PC-3 (cell line): ENCODE measurements around the gene EPN2.

Experiments
- EZH2phosphoT487 ChIP-seq: fragments of 300-600 bp; sonication (generic); IDR thresholded peaks from 2 replicates; pipeline ENCODE4 v1.6.1; 2018; ENCODE audit warnings: mild to moderate bottlenecking, antibody characterized with exemption, low read length, borderline replicate concordance
- TF ChIP-seq, protein P1 (sequence below): fragments of 300-600 bp; sonication (generic); conservative IDR thresholded peaks from 2 replicates; pipeline ENCODE4 v1.5.1; 2017; ENCODE audit warnings: antibody characterized with exemption, low read depth, mild to moderate bottlenecking, low read length

DNA sequence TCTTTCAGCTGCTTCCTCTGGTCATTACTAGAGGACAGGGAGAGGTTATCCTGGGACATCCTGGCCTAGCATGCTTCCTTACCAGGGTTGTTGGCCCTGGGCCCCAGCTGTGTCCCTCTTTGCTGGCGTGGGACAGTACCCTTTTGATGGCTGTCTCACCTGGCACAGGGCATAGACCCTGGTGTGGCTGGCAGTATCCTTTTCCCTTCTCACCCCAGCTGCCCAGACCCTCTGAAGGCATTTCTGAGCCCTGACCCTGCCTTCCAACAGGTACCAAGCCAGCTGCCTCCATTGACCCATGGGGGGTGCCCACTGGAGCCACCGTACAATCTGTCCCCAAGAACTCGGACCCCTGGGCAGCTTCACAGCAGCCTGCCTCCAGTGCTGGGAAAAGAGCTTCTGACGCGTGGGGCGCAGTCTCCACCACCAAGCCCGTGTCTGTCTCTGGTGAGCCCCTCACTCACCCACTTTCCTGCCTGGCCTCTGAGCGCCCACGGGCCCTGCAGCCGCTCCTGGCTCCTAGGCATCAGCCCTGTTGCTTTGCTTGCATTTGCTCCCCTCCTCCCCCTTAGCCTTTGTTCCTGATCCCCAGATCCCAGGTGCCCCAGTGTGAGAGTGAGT is 91.4 kb downstream of the EPN2 start:
- TF ChIP-seq EZH2phosphoT487 = no peak
- TF ChIP-seq, protein P1, sequence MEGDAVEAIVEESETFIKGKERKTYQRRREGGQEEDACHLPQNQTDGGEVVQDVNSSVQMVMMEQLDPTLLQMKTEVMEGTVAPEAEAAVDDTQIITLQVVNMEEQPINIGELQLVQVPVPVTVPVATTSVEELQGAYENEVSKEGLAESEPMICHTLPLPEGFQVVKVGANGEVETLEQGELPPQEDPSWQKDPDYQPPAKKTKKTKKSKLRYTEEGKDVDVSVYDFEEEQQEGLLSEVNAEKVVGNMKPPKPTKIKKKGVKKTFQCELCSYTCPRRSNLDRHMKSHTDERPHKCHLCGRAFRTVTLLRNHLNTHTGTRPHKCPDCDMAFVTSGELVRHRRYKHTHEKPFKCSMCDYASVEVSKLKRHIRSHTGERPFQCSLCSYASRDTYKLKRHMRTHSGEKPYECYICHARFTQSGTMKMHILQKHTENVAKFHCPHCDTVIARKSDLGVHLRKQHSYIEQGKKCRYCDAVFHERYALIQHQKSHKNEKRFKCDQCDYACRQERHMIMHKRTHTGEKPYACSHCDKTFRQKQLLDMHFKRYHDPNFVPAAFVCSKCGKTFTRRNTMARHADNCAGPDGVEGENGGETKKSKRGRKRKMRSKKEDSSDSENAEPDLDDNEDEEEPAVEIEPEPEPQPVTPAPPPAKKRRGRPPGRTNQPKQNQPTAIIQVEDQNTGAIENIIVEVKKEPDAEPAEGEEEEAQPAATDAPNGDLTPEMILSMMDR = no peak
